Heart left ventricle (tissue), 13 donors: ENCODE results near the gene KCNAB1.

Experiments
- CTCF ChIP-seq, 12 donors: fragments of 200-600 bp; sonication (generic) in 4 of 12; IDR thresholded peaks; one replicate each; pipeline versions ENCODE4 v1.5.0 to v1.8.0; 2018 to 2022; ENCODE audit warnings: antibody characterized with exemption in 12 of 12, mild to moderate bottlenecking in 5 of 12
- POLR2A ChIP-seq, 2 donors: fragments of 450-650 bp; IDR thresholded peaks; one replicate each; pipeline ENCODE4 v1.6.1; 2017; ENCODE audit warnings: antibody characterized with exemption in 2 of 2, mild to moderate bottlenecking in 2 of 2, moderate library complexity in 2 of 2
- donor health status: ischemic (EF 13 %, LVEDD 7.1; RV severe dilation, severe dysfunction).
- donor health status: DM: no; HTN: yes; CAD: no.
- donor health status: DM: no; HTN: no; CAD: no.
- donor health status: ischemic (EF 25% LVEDD 6.9; RV normal size, moderate dysfunction).
- donor health status: ischemic (EF 25% LVEDD 5.7; RV mildly dilated, moderate dysfunction).
- donor health status: ischemic (EF 35%, LVEDD 5.7; RV mildly dilated, moderate dysfunction).
- donor health status: nonischemic (EF 11% LVEDD 7.7; RV severe dilation, severe dysfunction).
- donor health status: DM: yes; HTN: yes; CAD: no.
- donor health status: PGD.
- donor health status: ischemic (EF 29% LVEDD 5.4; RV normal size, mild dysfunction).
- donor health status: nonischemic (EF 23%, LVEDD 6.1; RV moderate dilation, normal function).

GRCh38 chr3:156290924-156291271 lies 170.5 kb downstream of the KCNAB1 start:
- TF ChIP-seq CTCF (IDR thresholded peaks at IDR 0.05) (no peak), POLR2A (IDR thresholded peaks at IDR 0.05) (no peak)
